GM19397 (cell line): Measurements from ENCODE around the gene EPN3.

Experiments
- ATAC-seq: cut with Tn5 transposase; IDR thresholded peaks from one replicate; pipeline ENCODE4 v1.9.1; 2021; ENCODE audit warnings: mild to moderate bottlenecking, moderate library complexity; ENCODE audit not compliant: unreplicated experiment

The EPN3 gene

DNA sequence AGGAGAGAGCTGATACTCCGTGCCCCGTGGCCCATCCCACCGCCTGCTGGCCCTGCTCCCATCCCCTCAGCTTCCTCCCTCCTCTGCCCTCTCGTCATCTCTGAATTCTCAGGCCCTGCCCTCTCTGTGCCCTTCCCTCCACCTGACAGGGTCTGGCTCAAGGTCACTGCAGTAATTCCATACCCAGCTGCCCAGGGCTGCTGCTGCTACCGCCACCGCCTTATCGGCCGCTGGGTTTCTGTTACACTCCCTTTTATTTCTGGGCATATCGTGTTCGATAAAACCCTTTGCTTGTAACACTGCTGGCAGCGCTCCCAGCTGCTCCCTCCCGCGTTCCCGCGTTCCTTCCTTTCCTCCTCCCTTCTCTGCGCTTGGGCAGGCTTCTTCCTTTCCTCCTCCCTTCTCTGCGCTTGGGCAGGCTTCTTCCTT is 1.2 kb downstream of the EPN3 start:
- no peak for ATAC-seq

DNA sequence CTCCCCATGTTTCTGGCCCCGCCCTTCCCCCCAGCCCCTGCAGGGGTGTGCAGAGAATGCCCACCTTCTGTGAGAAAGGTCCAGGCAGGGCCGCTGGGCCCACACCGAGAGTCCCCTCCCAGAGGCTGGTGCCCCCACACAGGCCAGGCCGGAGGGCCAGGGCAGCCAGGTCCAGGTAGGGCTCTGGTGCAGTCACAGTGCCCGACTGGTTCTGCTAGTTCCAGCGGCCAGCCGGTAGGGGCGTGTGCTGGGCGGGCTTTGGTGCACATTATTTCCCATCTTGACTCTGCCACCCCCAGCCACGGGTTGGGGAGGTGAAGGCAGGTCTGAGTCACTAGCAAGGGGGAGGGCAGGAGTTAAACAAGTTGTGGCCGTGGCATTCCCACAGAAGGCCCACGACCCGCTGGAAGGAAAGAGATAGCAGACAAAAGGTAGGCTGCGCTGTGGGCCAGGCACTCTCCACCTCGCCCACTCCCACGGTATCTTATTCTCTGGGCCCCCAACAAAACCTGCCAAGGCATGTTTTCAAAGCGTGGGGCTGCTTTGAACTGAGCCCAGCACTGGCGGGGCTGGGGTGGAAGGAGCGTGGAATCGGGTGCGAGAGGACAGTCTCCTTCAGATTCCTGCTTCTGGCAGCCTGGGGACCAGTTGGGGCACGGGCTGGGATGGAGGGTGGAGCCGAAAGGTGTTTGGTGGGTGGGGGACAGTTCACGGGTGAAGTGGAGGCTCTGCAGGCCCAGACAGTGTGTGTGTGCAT is 1.9 kb downstream of the EPN3 start:
- no peak for ATAC-seq

- no peak for ATAC-seq
Measured at GRCh38 chr17:50534979-50535326, 2.4 kb downstream of the EPN3 start.

- no peak for ATAC-seq
Measured at GRCh38 chr17:50535407-50535806, 2.9 kb downstream of the EPN3 start.

- no peak for ATAC-seq
Measured at GRCh38 chr17:50536683-50537646, 4.4 kb downstream of the EPN3 start.

DNA sequence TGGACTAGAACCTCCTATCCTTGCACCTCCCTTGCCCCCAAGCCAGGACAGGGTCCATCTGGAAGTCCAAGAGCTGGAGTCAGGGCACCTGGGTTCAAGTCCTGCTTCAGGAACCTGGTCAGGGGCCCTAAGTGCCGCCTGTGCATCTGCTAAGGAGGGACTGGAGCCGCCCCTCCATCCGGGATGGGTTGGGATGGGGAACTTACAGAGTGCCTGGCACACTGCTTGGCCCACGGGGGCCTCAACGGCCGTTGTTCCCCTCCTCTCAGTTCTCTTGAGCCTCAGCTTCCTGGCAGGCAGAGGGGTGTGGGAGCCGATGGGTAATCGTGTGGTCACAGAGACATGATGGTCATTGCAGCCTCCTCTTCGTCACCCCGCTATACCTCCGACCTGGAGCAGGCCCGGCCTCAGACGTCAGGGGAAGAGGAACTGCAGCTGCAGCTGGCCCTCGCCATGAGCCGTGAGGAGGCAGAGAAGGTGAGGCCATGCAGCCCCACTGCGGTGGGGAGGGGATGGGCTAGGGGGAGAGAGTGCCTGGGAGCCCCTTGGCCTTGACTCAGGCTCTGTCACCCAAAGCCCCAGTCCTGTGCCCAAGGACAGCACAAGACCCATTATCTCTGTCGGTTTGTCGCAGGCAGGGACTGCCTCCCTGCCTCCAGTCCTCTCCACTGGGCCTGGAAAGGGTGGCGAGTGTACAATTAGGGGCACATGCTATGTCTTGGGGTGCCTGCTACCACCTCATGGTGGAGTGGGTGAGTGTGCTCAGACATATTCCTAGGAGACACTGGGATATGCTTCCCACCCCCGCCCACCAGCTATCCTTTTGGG is 5.4 kb downstream of the EPN3 start:
- no peak for ATAC-seq

DNA sequence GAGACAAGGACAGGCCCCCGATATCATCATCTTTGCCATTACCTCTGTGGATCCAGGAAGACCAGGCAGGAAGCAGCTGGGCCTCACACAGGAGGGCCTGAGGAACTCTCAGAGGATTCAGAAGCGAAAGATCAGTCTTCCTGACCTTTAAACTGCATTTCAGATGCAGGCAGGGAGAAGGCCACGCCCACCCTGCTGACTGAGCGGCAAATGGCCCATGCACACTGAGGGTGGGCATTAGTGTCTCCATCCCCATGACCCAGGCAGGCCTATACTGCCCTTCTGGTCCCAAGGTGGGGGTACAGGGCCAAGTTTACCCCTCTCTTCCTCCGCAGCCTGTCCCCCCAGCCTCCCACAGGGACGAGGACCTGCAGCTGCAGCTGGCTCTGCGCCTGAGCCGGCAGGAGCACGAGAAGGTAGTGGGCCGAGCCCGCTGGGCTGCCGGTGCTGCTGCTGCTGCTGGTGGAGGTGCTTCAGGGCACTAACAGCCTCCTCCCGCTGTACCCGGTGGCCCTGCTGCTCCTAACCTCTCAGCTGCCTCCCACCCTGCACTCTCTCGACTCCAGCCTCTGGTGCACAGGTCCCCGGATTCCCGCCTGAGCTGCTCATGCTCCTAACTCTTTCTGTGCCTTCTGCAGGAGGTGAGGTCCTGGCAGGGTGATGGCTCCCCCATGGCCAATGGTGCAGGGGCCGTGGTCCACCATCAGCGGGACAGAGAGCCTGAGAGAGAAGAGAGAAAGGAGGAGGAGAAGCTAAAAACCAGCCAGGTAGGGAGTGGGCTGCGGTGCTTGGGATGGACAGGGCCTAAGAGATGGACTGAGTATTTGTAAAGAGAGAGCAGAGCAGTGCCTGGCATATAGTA is 6.2 kb downstream of the EPN3 start:
- ATAC-seq = no peak

- ATAC-seq = no peak
Measured at GRCh38 chr17:50539762-50540559, 7.4 kb downstream of the EPN3 start.

DNA sequence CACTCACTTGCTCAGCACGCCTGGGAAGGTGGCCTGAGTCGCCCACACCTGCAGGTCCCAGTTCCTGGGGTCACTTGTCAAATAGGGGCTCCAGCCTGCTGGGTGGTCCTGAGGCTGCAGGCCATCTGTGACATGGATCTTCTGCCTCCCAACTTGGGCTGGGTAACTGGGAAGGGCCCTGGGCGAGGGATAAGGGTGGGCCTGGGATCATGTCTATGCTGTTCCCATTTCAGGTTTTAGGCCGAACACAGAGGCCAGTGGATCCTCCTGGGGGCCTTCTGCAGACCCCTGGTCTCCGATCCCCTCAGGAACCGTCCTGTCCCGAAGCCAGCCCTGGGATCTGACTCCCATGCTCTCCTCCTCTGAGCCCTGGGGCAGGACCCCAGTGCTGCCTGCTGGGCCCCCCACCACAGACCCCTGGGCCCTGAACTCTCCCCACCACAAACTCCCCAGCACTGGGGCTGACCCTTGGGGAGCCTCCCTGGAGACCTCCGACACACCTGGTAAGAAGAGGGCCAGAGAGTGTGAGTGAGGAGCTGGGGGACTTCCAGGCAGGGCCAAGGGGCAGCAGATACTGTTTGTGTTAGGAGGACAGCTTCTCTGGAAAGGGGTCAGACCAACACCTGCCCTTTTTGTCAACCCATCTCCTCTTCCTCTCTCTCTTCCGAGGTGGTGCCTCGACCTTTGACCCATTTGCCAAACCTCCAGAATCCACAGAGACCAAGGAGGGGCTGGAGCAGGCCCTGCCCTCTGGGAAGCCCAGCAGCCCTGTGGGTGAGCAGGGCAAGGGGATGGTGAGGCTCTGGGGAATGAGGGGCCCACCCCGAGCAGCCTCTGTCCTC is 8.2 kb downstream of the EPN3 start:
- ATAC-seq = no peak

DNA sequence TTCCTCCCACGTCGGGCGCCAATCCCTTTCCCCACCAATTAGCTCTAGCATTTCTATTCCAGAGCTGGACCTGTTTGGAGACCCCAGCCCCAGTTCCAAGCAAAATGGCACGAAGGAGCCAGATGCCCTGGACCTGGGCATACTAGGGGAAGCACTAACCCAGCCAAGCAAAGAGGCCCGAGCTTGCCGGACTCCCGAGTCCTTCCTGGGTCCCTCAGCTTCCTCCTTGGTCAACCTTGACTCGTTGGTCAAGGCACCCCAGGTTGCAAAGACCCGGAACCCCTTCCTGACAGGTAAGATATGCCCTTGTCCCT is 8.8 kb downstream of the EPN3 start:
- ATAC-seq = no peak

- peak; percentile 76 for ATAC-seq
Measured at GRCh38 chr17:50541716-50542688, 9.5 kb downstream of the EPN3 start.

- ATAC-seq = no peak
Measured at GRCh38 chr17:50542795-50543774, 10.6 kb downstream of the EPN3 start.

GRCh38 chr17:50544516-50544915 is 12.0 kb downstream of the EPN3 start:
- no peak for ATAC-seq

DNA sequence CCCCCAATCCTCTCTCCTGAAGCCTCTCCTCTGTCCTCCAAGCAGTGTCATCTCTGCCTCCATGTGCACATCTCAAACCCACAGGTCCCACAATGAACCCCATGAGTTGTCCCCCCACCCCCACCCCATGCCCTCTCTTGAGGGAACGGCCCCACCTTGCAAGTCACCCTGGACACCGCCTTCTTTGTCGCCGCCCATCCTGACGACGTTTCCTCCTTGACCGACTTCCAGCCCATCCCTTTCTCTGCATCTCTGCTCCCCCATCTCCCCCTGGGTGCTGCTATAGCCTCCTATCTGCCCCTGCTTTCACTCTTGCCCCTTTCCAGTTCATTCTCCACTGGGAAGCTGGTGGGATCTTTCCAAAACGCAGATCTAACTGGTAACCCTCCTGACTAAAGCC is 12.8 kb downstream of the EPN3 start:
- ATAC-seq = no peak

DNA sequence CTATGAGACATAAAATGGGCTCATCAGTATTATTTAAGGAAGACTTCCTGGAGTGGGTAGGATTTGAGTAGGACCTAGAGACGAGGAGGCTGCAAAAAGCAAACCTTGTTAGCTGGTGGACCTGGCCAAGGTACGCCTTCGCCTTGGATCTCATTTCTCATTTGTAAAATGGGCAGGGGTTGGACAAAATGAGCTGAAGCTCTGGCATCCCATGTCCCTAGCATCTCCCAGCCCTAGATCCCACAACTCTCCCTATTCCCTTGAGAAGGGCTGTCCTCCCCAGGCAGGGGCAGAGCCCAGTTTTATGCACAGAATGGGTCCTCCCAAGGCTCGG is 14.1 kb downstream of the EPN3 start:
- no peak for ATAC-seq

DNA sequence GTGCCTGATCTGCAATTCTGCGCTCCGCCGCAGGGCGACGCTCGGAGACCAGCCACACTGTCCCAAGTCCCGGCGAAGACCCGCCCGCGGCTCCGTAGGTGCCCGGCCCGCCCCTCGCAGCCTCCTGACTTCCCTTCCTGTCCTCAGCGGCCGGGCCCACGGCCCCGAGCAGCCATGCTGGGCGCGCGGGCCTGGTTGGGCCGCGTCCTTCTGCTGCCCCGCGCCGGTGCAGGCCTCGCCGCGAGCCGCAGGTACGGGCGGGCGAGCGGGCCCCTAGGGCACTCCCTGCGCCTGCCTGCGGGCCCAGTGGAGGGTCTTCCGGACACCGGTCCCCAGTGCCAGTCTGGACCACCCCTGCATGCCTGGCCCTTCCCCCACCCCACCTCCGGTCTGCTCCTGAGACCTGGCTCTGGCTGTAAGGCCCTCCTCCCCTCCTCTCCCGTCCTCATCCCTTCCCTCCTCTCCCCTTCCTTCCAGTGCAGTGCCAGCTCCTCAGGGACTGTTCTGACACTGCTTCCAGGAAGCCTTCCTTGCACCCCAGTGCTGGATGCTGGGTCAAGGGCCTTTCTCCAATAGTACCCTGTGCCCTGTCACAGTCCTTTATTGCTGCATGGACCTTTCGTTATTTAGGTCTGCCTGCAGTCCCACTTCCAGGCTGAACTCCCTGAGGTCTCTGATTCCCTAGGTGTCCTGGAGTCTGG is 14.7 kb downstream of the EPN3 start, which contains the start of gene SPATA20:
TSS of gene SPATA20 (plus strand) at position 140 of the 701 bp plus-strand sequence. CDS start at position 175, 35 bp downstream.
- peak; percentile 69 for ATAC-seq
